OCI-LY1 (cell line): ENCODE measurements around the gene KANSL1.

Experiments
- H2AFZ ChIP-seq: fragments of 200-600 bp; sonication (generic), shearing (Covaris generic); 2 replicates; pipeline ENCODE4 v1.6.0; 2014; ENCODE audit warnings: antibody characterized with exemption, mild to moderate bottlenecking, low read length
- H3F3A ChIP-seq: fragments of 200-600 bp; sonication (generic), shearing (Covaris generic); 2 replicates; pipeline ENCODE4 v1.6.0; 2014; ENCODE audit warnings: mild to moderate bottlenecking, antibody characterized with exemption, low read length, moderate library complexity; ENCODE audit not compliant: insufficient read depth
- H3K27ac ChIP-seq: fragments of 200-600 bp; sonication (generic); 2 replicates; pipeline ENCODE4 v1.5.1; 2014; ENCODE audit warnings: low read length, mixed run types, mild to moderate bottlenecking, low read depth; ENCODE audit not compliant: poor library complexity, severe bottlenecking
- H3K27me3 ChIP-seq: fragments of 200-600 bp; sonication (generic); 2 replicates; pipeline ENCODE4 v1.6.0; 2014; ENCODE audit warnings: antibody characterized with exemption, mild to moderate bottlenecking, low read length, moderate library complexity; ENCODE audit not compliant: insufficient read depth
- H3K36me3 ChIP-seq: fragments of 200-600 bp; sonication (generic); 2 replicates; pipeline ENCODE4 v1.6.1; 2014; ENCODE audit warnings: mild to moderate bottlenecking, antibody characterized with exemption, low read length, moderate library complexity, mixed read lengths; ENCODE audit not compliant: insufficient read depth
- H3K4me1 ChIP-seq: fragments of 200-600 bp; sonication (generic); 2 replicates; pipeline ENCODE4 v1.5.1; 2014; ENCODE audit warnings: mild to moderate bottlenecking, low read length, moderate library complexity; ENCODE audit not compliant: insufficient read depth, severe bottlenecking
- H3K4me2 ChIP-seq: fragments of 200-600 bp; sonication (generic), shearing (Covaris generic); 2 replicates; pipeline ENCODE4 v1.6.1; 2014; ENCODE audit warnings: low read length
- H3K4me3 ChIP-seq: fragments of 200-600 bp; sonication (generic); 2 replicates; pipeline ENCODE4 v1.5.1; 2014; ENCODE audit warnings: low read length, low read depth, mild to moderate bottlenecking, mixed read lengths; ENCODE audit not compliant: poor library complexity, severe bottlenecking
- H3K79me2 ChIP-seq: fragments of 200-600 bp; shearing (Covaris generic); 2 replicates; pipeline ENCODE4 v1.6.1; 2016; ENCODE audit warnings: mixed run types, low read length, mixed read lengths; ENCODE audit not compliant: insufficient read depth
- H3K9ac ChIP-seq: fragments of 200-600 bp; sonication (generic), shearing (Covaris generic); 2 replicates; pipeline ENCODE4 v1.6.1; 2014; ENCODE audit warnings: mild to moderate bottlenecking, low read length, mixed read lengths
- H3K9me2 ChIP-seq: fragments of 200-600 bp; sonication (generic), shearing (Covaris generic); 2 replicates; pipeline ENCODE4 v1.6.1; 2014; ENCODE audit warnings: low read depth, mild to moderate bottlenecking, low read length, mixed read lengths
- H3K9me3 ChIP-seq: fragments of 200-600 bp; shearing (Covaris generic); 2 replicates; pipeline ENCODE4 v1.6.1; 2014; ENCODE audit warnings: low read length, mixed read lengths
- H4K20me1 ChIP-seq: fragments of 200-600 bp; sonication (generic), shearing (Covaris generic); 2 replicates; pipeline ENCODE4 v1.6.0; 2016; ENCODE audit warnings: mild to moderate bottlenecking, low read length; ENCODE audit not compliant: insufficient read depth
- EZH2 ChIP-seq: fragments of 200-600 bp; sonication (generic), shearing (Covaris generic); IDR thresholded peaks from 2 replicates; pipeline ENCODE4 v1.8.0; 2017; ENCODE audit warnings: borderline replicate concordance, mixed run types, mild to moderate bottlenecking, antibody characterized with exemption, low read length, moderate library complexity, mixed read lengths
- TF ChIP-seq, protein P1 (sequence below): fragments of 200-600 bp; sonication (generic), shearing (Covaris generic); IDR thresholded peaks from 2 replicates; pipeline ENCODE4 v1.5.1; 2017; ENCODE audit warnings: mild to moderate bottlenecking, antibody characterized with exemption, low read length, moderate library complexity, mixed read lengths

KANSL1 gene

DNA sequence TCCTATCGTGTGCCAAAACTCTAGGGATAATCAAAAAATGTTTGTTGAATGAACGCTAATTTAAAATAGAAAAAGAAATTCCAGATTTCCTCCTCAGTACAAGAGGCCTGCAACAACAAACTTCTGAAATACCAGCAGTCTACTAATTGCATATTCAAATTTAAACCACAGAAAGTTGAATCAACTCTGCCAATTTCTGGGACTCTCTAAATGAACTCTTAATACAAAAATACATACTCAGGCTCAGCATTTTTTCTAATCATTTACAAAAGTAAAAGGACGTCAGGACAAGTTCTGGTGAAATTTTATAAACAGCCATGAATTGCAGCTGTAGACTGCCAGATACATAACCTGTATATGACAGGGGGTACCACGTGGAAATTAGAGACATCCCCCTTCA, 49.0 kb downstream of the KANSL1 start:
- no peaks in the 10 kb centered on the region for H3K9me3 ChIP-seq
- H2AFZ ChIP-seq = no peak overlapping the region
- peaks cover 99% of the 10 kb centered on the region for H3K4me1 ChIP-seq
- H3K79me2 ChIP-seq = peaks cover 84% of the 10 kb centered on the region
- no peaks in the 10 kb centered on the region for H4K20me1 ChIP-seq
- H3K27me3 ChIP-seq = no peaks in the 10 kb centered on the region
- H3K9ac ChIP-seq = peak overlapping the region; percentile 35; the same call in 1 of the 2 replicates
- H3K4me2 ChIP-seq = peak overlapping the region; percentile 48
- H3K36me3 ChIP-seq = 0 out of 2 replicates have a peak, but pooled peaks cover 4% of the 10 kb centered on the region
- peak overlapping the region; percentile 84 for H3K27ac ChIP-seq
- peak overlapping the region; percentile 30 for H3K4me3 ChIP-seq
- H3F3A ChIP-seq = no peaks in the 10 kb centered on the region; the same call in none of the 2 replicates
- H3K9me2 ChIP-seq = no peaks in the 10 kb centered on the region
- no peak for TF ChIP-seq EZH2
- TF ChIP-seq, protein P1, sequence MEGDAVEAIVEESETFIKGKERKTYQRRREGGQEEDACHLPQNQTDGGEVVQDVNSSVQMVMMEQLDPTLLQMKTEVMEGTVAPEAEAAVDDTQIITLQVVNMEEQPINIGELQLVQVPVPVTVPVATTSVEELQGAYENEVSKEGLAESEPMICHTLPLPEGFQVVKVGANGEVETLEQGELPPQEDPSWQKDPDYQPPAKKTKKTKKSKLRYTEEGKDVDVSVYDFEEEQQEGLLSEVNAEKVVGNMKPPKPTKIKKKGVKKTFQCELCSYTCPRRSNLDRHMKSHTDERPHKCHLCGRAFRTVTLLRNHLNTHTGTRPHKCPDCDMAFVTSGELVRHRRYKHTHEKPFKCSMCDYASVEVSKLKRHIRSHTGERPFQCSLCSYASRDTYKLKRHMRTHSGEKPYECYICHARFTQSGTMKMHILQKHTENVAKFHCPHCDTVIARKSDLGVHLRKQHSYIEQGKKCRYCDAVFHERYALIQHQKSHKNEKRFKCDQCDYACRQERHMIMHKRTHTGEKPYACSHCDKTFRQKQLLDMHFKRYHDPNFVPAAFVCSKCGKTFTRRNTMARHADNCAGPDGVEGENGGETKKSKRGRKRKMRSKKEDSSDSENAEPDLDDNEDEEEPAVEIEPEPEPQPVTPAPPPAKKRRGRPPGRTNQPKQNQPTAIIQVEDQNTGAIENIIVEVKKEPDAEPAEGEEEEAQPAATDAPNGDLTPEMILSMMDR = no peak

DNA sequence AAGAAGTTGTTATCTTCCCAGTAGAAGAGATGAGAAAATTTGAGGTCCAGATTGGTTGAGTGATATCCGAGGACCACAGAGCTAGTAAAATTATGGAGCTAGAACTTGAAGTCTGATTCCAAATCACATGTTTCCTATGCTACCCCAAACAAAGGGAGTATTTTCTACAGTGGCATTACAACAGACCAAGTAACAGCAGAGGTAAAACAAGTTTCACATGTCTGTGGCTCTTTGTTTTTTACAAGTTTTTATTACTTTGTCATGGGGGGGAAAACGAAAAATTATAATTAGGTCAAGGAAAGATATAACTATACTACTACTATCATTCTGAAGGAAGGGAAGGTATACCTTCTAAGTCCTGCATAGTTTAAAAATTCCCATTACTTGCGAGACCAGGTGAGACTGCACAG, 49.4 kb downstream of the KANSL1 start:
- H3K4me2 ChIP-seq = peak overlapping the region; percentile 48

DNA sequence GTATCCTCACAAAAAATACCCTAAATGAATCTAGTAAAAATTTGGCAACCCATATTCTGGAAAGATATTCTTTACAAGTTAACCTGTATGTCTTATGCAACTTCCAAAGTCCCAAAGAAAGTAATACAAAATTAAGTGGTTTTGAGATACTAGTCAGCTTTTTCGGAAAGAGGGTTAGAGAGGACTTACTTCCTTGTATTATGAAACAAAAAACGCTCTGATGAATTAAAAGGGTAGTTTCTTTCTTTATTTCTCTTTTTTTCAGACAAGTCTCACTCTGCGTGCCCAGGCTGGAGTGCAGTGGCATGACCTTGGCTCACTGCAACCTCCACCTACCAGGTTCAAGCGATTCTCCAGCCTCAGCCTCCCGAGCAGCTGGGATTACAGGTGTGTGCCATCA, 51.6 kb downstream of the KANSL1 start:
- no peak for TF ChIP-seq EZH2
- TF ChIP-seq, protein P1 = no peak
- H2AFZ ChIP-seq = no peak overlapping the region
- no peak overlapping the region for H3K9ac ChIP-seq
- H3K27me3 ChIP-seq = no peaks in the 10 kb centered on the region
- H4K20me1 ChIP-seq = no peaks in the 10 kb centered on the region
- peak overlapping the region; percentile 30 for H3K4me2 ChIP-seq
- no peaks in the 10 kb centered on the region for H3K9me2 ChIP-seq
- H3K9me3 ChIP-seq = no peaks in the 10 kb centered on the region
- 0 out of 2 replicates have a peak, but pooled peaks cover 4% of the 10 kb centered on the region for H3K36me3 ChIP-seq
- H3K79me2 ChIP-seq = peaks cover 86% of the 10 kb centered on the region
- no peaks in the 10 kb centered on the region; the same call in none of the 2 replicates for H3F3A ChIP-seq
- peak overlapping the region; percentile 84 for H3K27ac ChIP-seq
- H3K4me3 ChIP-seq = peak overlapping the region; percentile 2
- H3K4me1 ChIP-seq = peaks cover 87% of the 10 kb centered on the region

More for the DNA sequence above, 49.4 kb downstream of the KANSL1 start:
- no peaks in the 10 kb centered on the region; the same call in none of the 2 replicates for H3F3A ChIP-seq
- H3K27ac ChIP-seq = peak overlapping the region; percentile 84
- H3K4me3 ChIP-seq = peak overlapping the region; percentile 30
- H4K20me1 ChIP-seq = no peaks in the 10 kb centered on the region
- no peaks in the 10 kb centered on the region for H3K9me2 ChIP-seq
- peak overlapping the region; percentile 35; the same call in 1 of the 2 replicates for H3K9ac ChIP-seq
- TF ChIP-seq EZH2 = no peak
- TF ChIP-seq, protein P1 = no peak
- H3K27me3 ChIP-seq = no peaks in the 10 kb centered on the region
- H3K4me1 ChIP-seq = peaks cover 98% of the 10 kb centered on the region
- H3K9me3 ChIP-seq = no peaks in the 10 kb centered on the region
- peaks cover 86% of the 10 kb centered on the region for H3K79me2 ChIP-seq
- no peak overlapping the region for H2AFZ ChIP-seq
- H3K36me3 ChIP-seq = 0 out of 2 replicates have a peak, but pooled peaks cover 4% of the 10 kb centered on the region
